Thymus (tissue), 11 donors: ENCODE measurements around the gene LPCAT4. TPM values are rescaled to one million over a fixed set of nuclear protein-coding genes. Genes with fewer than 3 reads are reported as not detected.

ENCODE experiments used
- DNase-seq, 9 donors: peaks; one replicate each; pipeline ENCODE4 v3.0.0-alpha.2; 2013; ENCODE audit warnings: low spot score in 9 of 9, low read depth in 6 of 9, missing footprints in 1 of 9
- H3K27ac ChIP-seq, 2 donors: one replicate each; pipeline ENCODE4 v1.5.1; 2013; ENCODE audit warnings: control low read depth in 1 of 2, low read depth in 1 of 2, low read length in 1 of 2, mild to moderate bottlenecking in 1 of 2, moderate library complexity in 1 of 2
- H3K27me3 ChIP-seq, 2 donors: one replicate each; pipeline ENCODE4 v1.5.1; 2013; ENCODE audit warnings: low read length in 1 of 2; ENCODE audit not compliant: control insufficient read depth in 2 of 2, insufficient read depth in 1 of 2
- H3K36me3 ChIP-seq, 2 donors: one replicate each; pipeline ENCODE4 v1.5.1; 2013; ENCODE audit warnings: low read length in 1 of 2, mild to moderate bottlenecking in 1 of 2, moderate library complexity in 1 of 2; ENCODE audit not compliant: control insufficient read depth in 2 of 2, insufficient read depth in 2 of 2
- H3K4me1 ChIP-seq, 2 donors: one replicate each; pipeline ENCODE4 v1.5.1; 2013; ENCODE audit warnings: low read length in 2 of 2; ENCODE audit not compliant: control insufficient read depth in 2 of 2, insufficient read depth in 2 of 2
- H3K4me3 ChIP-seq, 2 donors: one replicate each; pipeline ENCODE4 v1.5.1; 2013; ENCODE audit warnings: low read length in 2 of 2, control low read depth in 1 of 2, mild to moderate bottlenecking in 1 of 2
- H3K9me3 ChIP-seq, 2 donors: one replicate each; pipeline ENCODE4 v1.5.1; 2013; ENCODE audit warnings: low read length in 1 of 2, mild to moderate bottlenecking in 1 of 2; ENCODE audit not compliant: control insufficient read depth in 2 of 2, insufficient read depth in 1 of 2
- WGBS: extraction: QIAGEN DNeasy Blood & Tissue Kit; methylation state at CpG from one replicate; pipeline ENCODE4 v1.1.7; 2013; 5-methylcytosine and 5-hydroxymethylcytosine counted together
- polyA plus RNA-seq: library from polyadenylated mRNA; stranded (reverse); fragments of 200-250 nt; gene quantifications from one replicate; pipeline ENCODE4 v1.2.3, GENCODE V29; 2013
- total RNA-seq: library from RNA; stranded (reverse); fragments of 120-200 nt; gene quantifications from one replicate; pipeline ENCODE4 v1.2.4, GENCODE V29; 2013
- donor health status: healthy.

LPCAT4 gene
- total and polyA plus RNA-seq, 2 donors, result 7.1 to 35.5 TPM

DNA sequence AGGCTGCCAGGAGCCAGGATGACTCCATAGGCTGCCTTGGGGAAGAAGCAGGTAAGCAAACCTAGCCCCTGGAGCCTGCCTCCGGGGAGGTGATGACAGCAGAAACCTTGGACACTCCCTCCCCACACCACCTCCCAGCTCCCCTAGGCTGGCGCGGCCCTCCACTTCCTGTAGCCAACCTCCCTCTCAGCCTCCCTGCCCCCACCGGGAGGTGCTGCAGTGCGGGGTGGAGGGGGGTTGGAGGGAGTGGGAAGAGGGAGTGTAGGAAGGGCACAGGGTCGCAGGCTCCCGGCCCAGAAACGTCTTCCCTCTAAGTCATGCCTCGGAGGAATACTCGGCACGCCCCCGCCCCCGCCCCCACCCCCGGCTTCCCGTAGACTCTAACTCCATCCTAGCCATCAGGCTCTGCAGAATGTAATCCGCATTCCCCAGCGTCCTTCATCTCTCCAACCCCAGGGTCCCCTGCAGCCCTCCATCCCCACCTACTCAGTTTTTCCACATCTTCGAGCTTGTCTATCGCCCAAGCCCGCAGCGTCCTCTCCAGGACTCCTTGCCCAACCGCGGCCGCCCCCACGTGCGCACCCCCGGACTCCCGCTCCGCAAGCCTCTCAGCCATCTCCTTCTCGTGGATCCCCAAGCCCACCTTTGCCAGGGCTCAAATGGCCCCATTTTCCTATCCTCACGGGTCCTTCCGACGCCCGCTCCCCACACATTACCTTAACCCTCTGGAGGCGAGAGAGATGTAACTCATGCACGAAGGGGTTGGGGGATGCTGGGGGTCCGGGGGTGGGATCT is 528 bp downstream of the LPCAT4 start:
- H3K27ac ChIP-seq, result peak overlapping the region in 1 of 2 donors; percentile 64
- H3K36me3 ChIP-seq, result peaks cover 7 to 10% of the 10 kb centered on the region in 2 donors
- H3K9me3 ChIP-seq, result no peaks in the 10 kb centered on the region
- under 1% methylated on average over 37 of the region's 37 CpGs for WGBS
- H3K27me3 ChIP-seq, result no peaks in the 10 kb centered on the region
- DNase-seq, result peak in 5 of 9 donors; percentile 21 to 66 (median 48)
- peak overlapping the region; percentile 88 to 91 for H3K4me3 ChIP-seq
- H3K4me1 ChIP-seq, result peaks cover 11 to 19% of the 10 kb centered on the region in 2 donors

DNA sequence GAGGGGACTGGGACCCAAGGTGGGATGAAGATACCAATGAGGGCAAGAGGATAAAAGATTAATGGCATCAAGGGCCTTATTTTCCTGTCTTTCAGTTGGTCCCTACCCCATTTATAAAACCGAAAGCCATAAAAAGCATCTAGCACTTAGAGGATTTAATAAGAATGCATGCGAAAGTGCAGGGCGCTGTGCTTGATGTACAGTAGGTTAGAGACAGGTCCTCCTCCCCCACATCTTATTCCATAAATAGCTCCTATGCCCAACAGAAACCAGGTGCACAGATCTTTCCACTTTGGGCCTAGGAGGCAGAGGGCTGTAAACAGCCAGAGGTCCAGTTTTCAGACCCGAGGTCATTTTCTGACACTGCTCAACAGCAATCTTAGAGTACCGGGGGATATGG is 1.2 kb downstream of the LPCAT4 start:
- H3K27me3 ChIP-seq, result no peaks in the 10 kb centered on the region
- H3K4me1 ChIP-seq, result peaks cover 11 to 19% of the 10 kb centered on the region in 2 donors
- no peak for DNase-seq
- H3K9me3 ChIP-seq, result no peaks in the 10 kb centered on the region
- peaks cover 12 to 14% of the 10 kb centered on the region in 2 donors for H3K36me3 ChIP-seq
- 54% methylated on average over 5 of the region's 5 CpGs for WGBS
- peak overlapping the region; percentile 88 to 91 for H3K4me3 ChIP-seq
- no peak overlapping the region for H3K27ac ChIP-seq

DNA sequence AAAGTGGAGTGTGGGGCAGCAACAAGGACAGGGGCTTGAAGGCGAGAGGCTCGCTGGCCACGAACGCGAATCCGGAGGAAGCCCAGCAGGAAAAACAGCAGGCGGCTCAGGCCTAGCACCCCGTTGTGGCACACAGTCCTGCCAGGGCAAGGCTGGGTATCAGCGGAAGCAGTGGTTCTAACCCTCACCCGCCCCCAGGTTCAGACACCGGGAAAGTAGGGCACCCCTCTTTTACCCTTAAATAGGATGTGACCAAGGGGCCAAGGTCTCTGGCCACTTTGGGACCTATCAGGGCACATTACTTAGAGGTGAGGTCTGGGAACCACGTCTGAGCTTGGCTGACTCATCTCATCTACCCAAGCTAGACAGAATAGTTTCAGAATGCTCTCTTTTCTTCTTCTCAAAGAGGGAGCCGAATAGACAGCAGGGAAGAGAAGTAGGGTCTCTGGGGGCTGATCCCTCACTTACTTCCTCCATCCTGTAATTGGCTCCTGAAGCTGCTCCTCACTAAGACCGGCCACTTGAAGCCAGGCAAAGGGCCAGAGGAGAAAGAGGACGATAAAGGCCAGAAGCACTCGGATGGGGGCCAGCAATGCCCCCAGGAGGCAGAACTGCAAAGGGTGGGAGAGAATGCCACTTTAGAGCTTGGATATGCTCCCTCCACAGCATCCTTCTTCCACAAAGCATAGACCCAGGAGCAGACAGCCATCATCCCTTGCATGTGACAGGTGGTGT is 1.7 kb downstream of the LPCAT4 start:
- WGBS, result 95% methylated on average over 16 of the region's 16 CpGs
- no peaks in the 10 kb centered on the region for H3K9me3 ChIP-seq

DNA sequence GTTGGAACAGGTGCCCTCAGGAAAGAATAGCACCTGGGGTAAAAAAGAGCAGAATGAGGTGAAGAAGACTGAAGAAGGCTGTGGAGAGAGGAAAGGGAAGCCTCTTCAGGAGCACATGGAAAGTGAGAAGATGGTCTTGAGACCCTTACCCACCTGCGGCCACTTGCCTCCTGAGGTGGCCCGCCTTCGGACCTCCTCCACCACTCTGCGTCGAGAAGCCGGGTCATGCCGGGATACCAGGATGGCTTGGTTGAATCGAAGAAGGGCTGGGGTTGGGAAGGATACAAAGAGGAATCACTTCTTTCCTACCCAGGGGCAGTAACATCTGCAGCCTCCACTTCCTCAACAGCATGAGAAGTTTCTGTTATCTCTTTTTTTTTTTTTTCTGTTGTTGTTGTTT is 3.0 kb downstream of the LPCAT4 start:
- Histone ChIP-seq H3K4me3 (no peak overlapping the region), H3K9me3 (no peaks in the 10 kb centered on the region), H3K36me3 (peaks cover 26 to 27% of the 10 kb centered on the region in 2 donors), H3K27me3 (no peaks in the 10 kb centered on the region), H3K4me1 (peaks cover 11 to 19% of the 10 kb centered on the region in 2 donors), H3K27ac (no peak overlapping the region)
- WGBS, result 96% methylated on average over 8 of the region's 8 CpGs
- no peak for DNase-seq

More for the DNA sequence above, 1.7 kb downstream of the LPCAT4 start:
- DNase-seq, result peak in 1 of 9 donors; percentile 5
- H3K27ac ChIP-seq, result no peak overlapping the region
- H3K27me3 ChIP-seq, result no peaks in the 10 kb centered on the region
- no peak overlapping the region for H3K4me3 ChIP-seq
- H3K4me1 ChIP-seq, result peaks cover 11 to 19% of the 10 kb centered on the region in 2 donors
- peaks cover 16 to 18% of the 10 kb centered on the region in 2 donors for H3K36me3 ChIP-seq

DNA sequence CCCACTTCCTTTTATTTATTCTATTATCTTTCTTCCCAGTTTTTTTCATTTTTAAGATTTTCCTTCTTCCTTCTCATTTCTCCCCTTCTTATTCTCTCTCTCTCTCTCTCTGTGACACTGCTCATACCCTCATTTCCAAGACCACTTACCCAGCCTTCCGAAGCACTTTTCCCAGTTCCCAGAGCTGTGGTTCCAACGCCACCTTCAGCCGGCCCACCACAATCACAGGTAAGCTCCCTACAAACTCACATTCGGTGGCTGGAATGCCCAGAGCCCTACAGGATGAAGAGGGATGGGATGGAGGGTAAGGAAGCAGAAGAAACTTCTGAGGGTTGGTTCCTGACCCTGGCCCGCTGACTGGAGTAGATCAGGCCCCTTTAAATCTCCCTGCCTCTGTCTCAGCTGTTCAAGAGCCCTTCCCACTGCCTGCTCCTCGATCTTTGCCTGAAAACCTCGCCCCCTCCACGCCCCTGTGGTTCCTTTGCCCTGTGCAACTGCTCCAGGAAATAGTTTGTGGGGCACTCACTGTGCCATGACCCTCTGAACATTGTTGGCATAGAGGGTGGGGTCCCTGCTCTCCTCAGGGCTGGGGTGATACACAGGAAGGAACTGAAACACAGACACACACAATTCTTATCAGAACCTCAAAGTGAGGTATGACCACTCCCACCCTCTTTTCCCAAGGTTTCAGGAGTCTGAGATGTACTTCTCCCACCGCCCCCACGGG is 4.8 kb downstream of the LPCAT4 start:
- H3K27me3 ChIP-seq, result no peaks in the 10 kb centered on the region
- H3K9me3 ChIP-seq, result no peaks in the 10 kb centered on the region
- no peak overlapping the region for H3K4me3 ChIP-seq
- DNase-seq, result no peak
- 93% methylated on average over 10 of the region's 10 CpGs for WGBS
- peaks cover 36 to 43% of the 10 kb centered on the region in 2 donors for H3K36me3 ChIP-seq
- no peak overlapping the region for H3K27ac ChIP-seq
- H3K4me1 ChIP-seq, result peaks cover 7 to 11% of the 10 kb centered on the region in 2 donors

DNA sequence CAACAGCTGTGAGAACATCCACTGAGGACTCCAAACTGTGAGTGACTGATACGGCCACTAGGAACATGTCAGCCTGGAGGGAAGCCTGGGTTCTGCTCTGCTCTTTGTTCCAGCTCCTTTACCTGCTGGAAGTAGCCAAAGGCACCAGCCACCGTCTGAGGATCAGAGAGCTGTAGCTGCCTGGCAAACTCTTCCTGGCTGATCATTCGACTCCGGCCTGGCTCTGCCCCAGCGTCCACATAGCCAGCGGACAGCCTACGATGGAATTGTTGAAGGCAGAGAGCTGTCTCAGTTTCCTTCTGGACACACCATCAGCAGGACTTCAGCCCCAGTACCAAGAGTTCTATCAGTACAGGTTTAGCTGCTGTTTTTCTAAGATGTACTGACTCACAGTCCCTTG is 5.7 kb downstream of the LPCAT4 start:
- peaks cover 36 to 50% of the 10 kb centered on the region in 2 donors for H3K36me3 ChIP-seq
- H3K27ac ChIP-seq, result no peak overlapping the region
- DNase-seq, result no peak
- no peaks in the 10 kb centered on the region for H3K9me3 ChIP-seq
- no peak overlapping the region for H3K4me3 ChIP-seq
- no peaks in the 10 kb centered on the region for H3K27me3 ChIP-seq
- H3K4me1 ChIP-seq, result peaks cover 7 to 11% of the 10 kb centered on the region in 2 donors
- 96% methylated on average over 7 of the region's 7 CpGs for WGBS

DNA sequence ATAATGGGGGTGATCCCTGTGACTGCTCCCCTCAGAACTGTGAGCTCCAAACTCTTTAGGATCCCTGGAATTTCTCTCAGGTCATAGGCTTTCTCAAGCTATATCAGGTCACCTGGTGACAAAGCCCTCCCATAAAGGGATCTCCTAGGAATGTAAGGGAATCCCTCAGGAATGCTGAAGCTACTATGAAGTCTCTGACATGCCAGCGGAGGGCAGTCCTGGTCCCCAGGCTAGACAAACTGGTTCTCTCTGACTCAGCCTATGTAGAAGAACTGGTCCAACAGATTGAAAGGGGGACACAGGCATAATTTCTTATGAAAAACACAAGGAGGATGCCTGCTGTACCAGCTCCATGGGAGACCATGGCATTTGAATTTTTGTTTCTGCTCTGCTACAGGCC is 6.7 kb downstream of the LPCAT4 start:
- peaks cover 0 to 1% of the 10 kb centered on the region in 2 donors for H3K4me1 ChIP-seq
- WGBS, result 96% methylated on average over 1 of the region's 1 CpG
- no peaks in the 10 kb centered on the region for H3K9me3 ChIP-seq
- no peak for DNase-seq
- H3K4me3 ChIP-seq, result no peak overlapping the region
- H3K27me3 ChIP-seq, result no peaks in the 10 kb centered on the region
- H3K27ac ChIP-seq, result no peak overlapping the region
- peaks cover 36 to 55% of the 10 kb centered on the region in 2 donors for H3K36me3 ChIP-seq

DNA sequence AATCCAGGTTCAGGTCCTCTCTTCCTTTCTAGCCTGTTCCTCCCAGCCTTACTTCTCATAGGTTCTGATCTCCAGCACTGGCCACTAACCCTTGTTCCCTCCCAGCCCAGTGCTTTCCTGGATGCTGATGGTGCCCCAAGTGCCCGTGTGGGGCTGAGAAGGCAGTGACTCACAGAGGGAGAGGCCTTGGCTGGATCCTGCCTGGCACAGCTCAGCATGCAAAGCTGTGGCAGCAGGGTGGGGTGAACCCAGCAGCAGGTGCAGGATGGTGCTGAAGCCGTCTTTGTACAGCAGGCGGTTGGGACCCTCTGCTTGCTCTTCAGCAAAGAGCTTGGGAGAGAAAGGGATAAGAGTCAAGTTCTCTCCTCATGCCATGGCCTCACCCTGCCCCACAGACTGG is 7.6 kb downstream of the LPCAT4 start:
- Histone ChIP-seq H3K36me3 (peaks cover 36 to 57% of the 10 kb centered on the region in 2 donors), H3K27ac (no peak overlapping the region)

More for the DNA sequence above, 7.6 kb downstream of the LPCAT4 start:
- H3K4me3 ChIP-seq, result no peak overlapping the region
- H3K9me3 ChIP-seq, result no peaks in the 10 kb centered on the region
- no peaks in the 10 kb centered on the region for H3K27me3 ChIP-seq
- DNase-seq, result no peak
- no peaks in the 10 kb centered on the region for H3K4me1 ChIP-seq
- 98% methylated on average over 3 of the region's 3 CpGs for WGBS
